ENCODE results near the gene SLC22A17. TPM values are rescaled to one million over a fixed set of nuclear protein-coding genes. Genes with fewer than 3 reads are reported as not detected.

Gene SLC22A17
- total RNA-seq, 1 donor from 2014 or later = 0.99 TPM

DNA sequence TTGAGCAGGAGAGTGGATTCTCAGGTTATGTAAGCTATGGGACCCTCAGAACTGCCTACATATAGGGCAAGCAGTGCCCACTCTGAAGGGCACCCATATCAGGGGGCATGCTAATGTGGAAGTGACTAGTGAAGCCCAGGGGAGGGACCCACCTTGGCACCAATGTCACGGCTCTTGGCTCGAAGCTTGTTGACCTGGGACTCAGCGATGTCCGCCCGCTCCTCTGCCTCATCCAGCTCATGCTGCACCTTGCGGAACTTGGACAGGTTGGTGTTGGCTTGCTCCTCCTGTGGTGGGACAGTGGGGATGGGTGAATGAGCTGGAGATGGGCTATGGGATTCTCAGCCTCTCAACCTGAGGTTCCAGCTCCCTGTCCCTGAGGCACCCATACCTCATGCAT lies 29.6 kb upstream of the SLC22A17 start:
- DNase-seq (ENCODE audit: low read depth, low spot score) = no peak

- DNase-seq (ENCODE audit: low read depth, low spot score) = no peak
These were observed 29.2 kb upstream of the SLC22A17 start for GRCh38 chr14:23381871-23382270.

DNA sequence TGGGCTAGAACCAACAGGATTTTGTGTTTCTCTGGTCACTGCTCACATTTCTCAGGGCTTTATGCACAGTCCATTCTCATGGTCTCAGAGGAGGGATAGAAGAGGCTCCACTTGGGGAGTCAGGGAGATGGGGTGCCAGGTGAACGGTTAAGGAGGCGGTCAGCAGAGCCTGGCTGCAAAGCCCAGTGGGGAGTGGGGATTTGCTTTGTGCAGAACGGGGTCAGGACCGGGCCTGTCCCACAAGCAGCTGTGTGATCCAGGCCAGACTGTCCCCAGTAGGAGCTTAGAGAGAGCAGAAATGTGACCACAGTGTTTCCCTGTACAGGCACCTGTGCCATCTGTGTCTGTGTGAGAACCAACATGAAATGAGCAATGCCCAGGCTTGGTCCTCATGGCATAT lies 28.3 kb upstream of the SLC22A17 start:
- DNase-seq (ENCODE audit: low read depth, low spot score) = no peak

GRCh38 chr14:23380197-23380914 lies 27.7 kb upstream of the SLC22A17 start:
- DNase-seq (ENCODE audit: low read depth, low spot score) = no peak

GRCh38 chr14:23379366-23380196 lies 26.9 kb upstream of the SLC22A17 start:
- no peak for DNase-seq (ENCODE audit: low read depth, low spot score)

DNA sequence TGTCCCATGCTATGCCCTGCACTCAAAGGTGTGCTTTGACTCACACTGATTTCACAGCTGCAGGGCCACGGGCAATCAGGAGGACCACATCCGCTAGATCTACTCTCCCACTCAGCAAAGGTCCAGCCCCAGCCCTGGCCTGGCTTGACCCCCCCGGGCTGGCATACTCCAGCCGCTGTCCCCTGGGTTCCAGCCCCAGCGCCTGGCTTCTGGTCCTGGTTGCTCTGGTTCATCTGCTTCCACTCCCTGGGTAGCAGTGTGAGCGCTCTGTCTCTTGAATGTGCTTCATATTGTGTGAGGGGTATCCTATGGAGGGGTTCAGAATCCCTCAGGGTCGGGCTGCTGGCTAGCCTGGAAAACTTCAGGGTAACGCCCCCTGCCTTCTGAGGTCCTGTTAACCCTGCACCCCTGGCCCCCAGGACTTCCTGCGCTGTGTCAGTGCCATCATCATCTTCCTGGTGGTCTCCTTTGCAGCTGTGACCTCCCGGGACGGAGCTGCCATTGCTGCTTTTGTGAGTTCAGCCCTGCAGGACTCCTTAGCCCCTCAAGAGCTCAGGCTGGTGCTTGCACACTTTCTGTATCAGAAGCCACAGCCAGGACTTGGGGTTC lies 26.0 kb upstream of the SLC22A17 start:
- no peak for DNase-seq (ENCODE audit: low read depth, low spot score)

DNA sequence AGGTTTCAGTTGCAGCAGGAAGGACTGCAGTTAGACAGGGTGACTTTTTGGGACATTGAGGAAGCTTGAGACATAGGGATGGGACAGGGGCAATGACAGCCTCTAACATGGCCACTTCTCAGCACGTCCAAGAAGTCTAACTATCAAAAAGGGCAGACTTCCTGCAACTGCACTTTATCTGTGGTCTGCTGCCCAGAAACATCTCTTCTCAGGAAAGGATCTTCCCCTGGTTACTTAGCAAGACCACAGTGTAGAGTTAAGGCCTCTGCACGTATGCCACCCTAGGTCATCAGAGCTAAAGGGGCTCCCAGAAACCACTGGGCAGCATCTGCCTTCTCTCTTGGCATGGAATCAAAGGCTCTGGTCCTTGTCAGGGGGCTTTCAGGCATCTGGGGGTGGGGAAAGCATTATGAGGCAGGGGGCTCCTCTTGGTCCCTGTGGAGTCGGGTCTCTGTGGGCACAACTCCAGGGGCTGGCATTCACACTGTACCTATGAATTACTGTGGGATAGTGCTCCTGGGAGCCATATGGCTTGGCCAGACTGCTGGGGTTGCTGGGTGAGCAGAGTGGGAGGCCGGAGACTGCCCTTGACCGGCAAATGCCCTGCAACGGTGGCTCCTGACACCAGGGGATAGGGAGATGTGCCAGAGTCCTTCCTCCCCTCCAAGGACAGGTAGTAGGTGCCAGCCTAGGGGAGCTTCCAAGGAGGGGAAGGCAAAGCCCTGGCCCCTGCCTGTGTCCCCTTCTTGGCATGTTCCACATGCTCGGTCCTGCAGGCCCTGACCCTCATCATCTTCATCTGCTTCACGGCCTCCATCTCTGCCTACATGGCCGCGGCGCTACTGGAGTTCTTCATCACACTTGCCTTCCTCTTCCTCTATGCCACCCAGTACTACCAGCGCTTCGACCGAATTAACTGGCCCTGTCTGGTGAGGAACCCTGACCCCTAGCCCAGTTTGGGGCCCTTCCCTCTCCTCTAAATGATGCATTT lies 25.2 kb upstream of the SLC22A17 start:
- no peak for DNase-seq (ENCODE audit: low read depth, low spot score)

- no peak for DNase-seq (ENCODE audit: low read depth, low spot score)
These were observed 24.5 kb upstream of the SLC22A17 start for GRCh38 chr14:23377198-23377550.

DNA sequence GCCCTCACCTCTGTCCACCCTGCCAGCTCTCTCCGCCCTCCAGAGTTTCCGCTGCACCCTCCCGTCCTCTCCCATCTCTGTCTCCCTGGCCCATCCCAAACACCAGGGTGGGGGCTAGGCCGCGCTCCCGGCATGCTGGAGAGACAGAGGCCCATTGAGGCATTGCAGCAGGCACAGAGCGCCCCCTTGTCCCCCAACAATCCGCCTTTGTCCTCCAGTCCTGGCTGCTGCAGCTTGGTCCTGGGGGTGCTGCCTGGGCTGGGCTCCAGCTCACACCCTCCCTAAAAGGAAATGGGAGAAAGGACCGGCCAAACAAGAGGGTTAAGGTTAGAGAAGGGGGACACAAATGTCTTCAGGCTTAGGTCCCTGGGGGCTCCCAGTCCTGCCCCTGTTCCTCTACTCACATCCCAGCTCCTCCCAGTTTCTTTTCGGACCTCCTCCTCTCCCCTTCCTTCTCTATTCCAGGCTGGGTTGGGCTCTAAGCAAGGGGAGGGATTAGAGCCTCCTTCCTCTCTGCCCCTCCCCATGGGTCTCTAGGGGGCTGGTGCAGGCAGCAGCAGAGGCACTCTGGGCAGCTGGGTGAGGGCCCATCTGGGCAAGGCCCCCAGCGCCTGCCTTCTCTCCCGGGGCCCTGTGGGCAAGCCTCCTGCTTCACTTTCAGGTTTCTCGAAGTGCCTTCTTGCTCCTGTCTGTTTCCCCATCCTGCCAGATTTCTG lies 24.0 kb upstream of the SLC22A17 start, which contains the start of gene CMTM5:
TSS of gene CMTM5 (plus strand) at position 565 of the 716 bp plus-strand sequence. CDS start 206 bp downstream, outside the sequence.
- no peak for DNase-seq (ENCODE audit: low read depth, low spot score)

- DNase-seq (ENCODE audit: low read depth, low spot score) = no peak
These were observed 23.0 kb upstream of the SLC22A17 start for GRCh38 chr14:23375527-23376251.

DNA sequence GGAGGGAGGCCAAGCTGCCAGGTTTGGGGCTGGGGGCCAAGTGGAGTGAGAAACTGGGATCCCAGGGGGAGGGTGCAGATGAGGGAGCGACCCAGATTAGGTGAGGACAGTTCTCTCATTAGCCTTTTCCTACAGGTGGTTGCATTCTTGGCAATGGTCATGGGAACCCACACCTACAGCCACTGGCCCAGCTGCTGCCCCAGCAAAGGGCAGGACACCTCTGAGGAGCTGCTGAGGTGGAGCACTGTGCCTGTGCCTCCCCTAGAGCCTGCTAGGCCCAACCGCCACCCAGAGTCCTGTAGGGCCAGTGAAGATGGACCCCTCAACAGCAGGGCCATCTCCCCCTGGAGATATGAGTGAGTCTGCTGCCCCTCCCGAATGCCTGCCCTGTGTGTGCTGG lies 20.4 kb upstream of the SLC22A17 start:
- DNase-seq (ENCODE audit: low read depth, low spot score) = no peak

DNA sequence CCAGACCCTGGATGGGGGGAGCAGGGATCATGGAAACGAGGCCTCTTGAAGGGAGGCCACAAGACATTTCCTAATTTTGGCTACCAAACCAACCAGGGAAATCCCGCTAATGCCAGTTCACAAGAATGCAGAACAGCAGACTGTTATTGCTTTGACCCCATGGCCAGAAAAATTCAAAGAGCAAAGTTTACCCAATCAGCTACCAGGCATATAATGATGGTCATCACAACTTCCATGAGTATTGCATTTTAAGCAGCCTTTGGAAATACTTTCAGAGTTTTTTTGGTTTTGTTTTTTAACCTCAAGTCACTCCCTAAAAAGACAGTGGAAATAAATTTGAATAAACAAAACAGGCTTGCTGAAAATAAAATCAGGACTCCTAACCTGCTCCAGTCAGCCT lies 19.8 kb upstream of the SLC22A17 start, which contains the start of gene IL25:
TSS of gene IL25 (plus strand) at position 301 of the 400 bp plus-strand sequence.
- no peak for DNase-seq (ENCODE audit: low read depth, low spot score)

DNA sequence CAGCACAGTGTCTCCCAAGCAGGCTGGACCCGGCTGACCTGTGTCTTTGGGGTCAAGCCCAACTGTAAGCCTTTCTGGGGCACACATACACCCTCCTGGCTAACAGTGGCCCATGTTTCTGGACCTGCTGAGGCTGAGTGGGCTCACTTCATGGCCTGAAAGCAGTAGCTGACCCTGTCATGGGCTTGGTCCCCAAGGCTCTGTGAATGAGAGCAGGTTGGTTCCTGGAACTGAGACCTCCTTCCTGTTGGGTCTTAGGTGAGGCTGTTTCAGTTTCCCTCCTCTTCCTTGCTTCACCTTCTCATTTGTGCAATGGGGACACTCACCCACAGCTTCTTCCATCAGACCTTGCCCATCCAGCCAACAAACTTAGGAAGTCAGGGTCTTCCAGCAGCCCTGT lies 19.2 kb upstream of the SLC22A17 start:
- DNase-seq (ENCODE audit: low read depth, low spot score) = no peak

DNA sequence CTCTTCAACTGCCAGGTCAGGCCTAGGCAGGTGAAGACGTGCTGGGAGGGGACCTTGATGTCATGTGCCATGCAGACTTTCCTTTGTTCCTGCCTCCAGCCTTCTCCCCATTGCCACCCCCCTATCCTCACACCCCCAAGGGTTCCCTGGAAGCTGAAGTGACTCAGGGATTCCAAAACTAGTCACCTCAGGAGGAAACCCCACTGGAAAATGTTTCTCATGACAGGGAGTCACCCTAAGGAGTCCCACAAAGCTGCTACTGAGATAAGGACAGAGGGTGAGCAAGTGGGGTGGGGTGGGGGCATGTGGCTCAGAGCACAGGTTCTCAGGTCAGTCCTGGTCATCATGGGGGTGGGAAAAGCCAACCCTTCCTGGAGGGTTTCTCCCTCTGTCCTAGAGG lies 17.5 kb upstream of the SLC22A17 start:
- DNase-seq (ENCODE audit: low read depth, low spot score) = no peak

GRCh38 chr14:23366426-23366921 lies 13.8 kb upstream of the SLC22A17 start:
- no peak for DNase-seq (ENCODE audit: low read depth, low spot score)

GRCh38 chr14:23365732-23366425 lies 13.2 kb upstream of the SLC22A17 start:
- no peak for DNase-seq (ENCODE audit: low read depth, low spot score)

DNA sequence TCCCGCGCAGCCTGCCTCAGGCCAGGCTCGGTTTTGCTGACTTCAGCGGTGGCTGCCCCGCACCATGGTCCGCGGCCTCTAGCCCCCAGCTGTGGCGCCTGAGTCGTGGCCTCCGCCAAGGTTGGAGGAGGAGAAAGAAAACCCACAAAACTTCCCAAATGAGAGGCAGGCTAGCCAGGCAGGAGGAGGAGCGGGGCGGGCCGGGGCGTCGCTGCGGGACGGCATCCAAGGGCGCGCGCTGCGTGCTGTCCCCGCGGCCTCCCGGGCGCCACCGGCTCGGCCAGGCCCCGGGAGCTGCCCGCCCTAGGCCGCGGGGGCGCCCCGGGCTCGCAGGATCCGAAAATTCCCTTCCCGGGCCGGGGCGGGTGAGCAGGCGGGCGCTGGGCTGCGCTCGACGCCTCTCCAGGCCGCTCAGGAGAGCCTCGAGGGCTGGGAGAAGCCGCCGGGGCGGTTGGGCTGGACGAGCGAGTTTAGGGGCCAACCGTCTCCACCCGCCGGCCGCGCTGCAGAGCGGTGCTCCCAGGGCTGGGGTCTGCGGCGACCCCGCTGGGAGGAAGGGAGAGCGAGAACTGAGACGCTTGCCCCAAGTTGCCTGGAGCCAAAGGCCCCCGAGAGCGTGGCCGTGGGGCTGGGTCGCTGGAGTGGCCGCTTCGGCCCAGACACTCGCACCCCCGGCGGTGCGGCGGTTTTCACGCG lies 12.5 kb upstream of the SLC22A17 start, which contains the start of gene EFS:
TSS of gene EFS (minus strand) at position 137 of the 696 bp plus-strand sequence. CDS start 147 bp downstream, outside the sequence.
- no peak for DNase-seq (ENCODE audit: low read depth, low spot score)
